HG03521 (cell line): ENCODE results near the gene CALHM2.

Experiments used
- ATAC-seq: cut with Tn5 transposase; IDR thresholded peaks from one replicate; pipeline ENCODE4 v1.9.1; 2021; ENCODE audit warnings: mild to moderate bottlenecking, moderate library complexity; ENCODE audit not compliant: unreplicated experiment

The CALHM2 gene

GRCh38 chr10:103451091-103451813, 918 bp downstream of the CALHM2 start:
- no peak for ATAC-seq

- no peak for ATAC-seq
These were observed 1.9 kb downstream of the CALHM2 start for GRCh38 chr10:103450201-103450695.

- no peak for ATAC-seq
These were observed 2.7 kb downstream of the CALHM2 start for GRCh38 chr10:103449208-103450144.

- no peak for ATAC-seq
These were observed 3.4 kb downstream of the CALHM2 start for GRCh38 chr10:103448746-103449145.

- ATAC-seq: no peak
These were observed 5.0 kb downstream of the CALHM2 start for GRCh38 chr10:103447187-103447586.

- ATAC-seq: no peak
These were observed 6.2 kb downstream of the CALHM2 start for GRCh38 chr10:103445767-103446567.

- ATAC-seq: no peak
These were observed 6.8 kb downstream of the CALHM2 start for GRCh38 chr10:103445366-103445765.

GRCh38 chr10:103444478-103444877, 7.7 kb downstream of the CALHM2 start:
- ATAC-seq: no peak

GRCh38 chr10:103443475-103444185, 8.5 kb downstream of the CALHM2 start:
- no peak for ATAC-seq

GRCh38 chr10:103442031-103442461, 10.1 kb downstream of the CALHM2 start:
- ATAC-seq: no peak

- ATAC-seq: no peak
These were observed 10.6 kb downstream of the CALHM2 start for GRCh38 chr10:103441611-103442010.

GRCh38 chr10:103441206-103441605, 11.0 kb downstream of the CALHM2 start:
- no peak for ATAC-seq

- ATAC-seq: no peak
These were observed 11.8 kb downstream of the CALHM2 start for GRCh38 chr10:103440416-103440815.

GRCh38 chr10:103439776-103440175, 12.4 kb downstream of the CALHM2 start:
- no peak for ATAC-seq

GRCh38 chr10:103433858-103434257, 18.3 kb downstream of the CALHM2 start:
- ATAC-seq: no peak

GRCh38 chr10:103431902-103432301, 20.3 kb downstream of the CALHM2 start:
- no peak for ATAC-seq

GRCh38 chr10:103429647-103430046, 22.5 kb downstream of the CALHM2 start:
- ATAC-seq: no peak

GRCh38 chr10:103428989-103429643, 23.1 kb downstream of the CALHM2 start:
- no peak for ATAC-seq

GRCh38 chr10:103427866-103428265, 24.3 kb downstream of the CALHM2 start:
- ATAC-seq: no peak

- ATAC-seq: no peak
These were observed 28.4 kb downstream of the CALHM2 start for GRCh38 chr10:103423748-103424147.
